ENCODE measurements around the gene HSFX2. TPM values are rescaled to one million over a fixed set of nuclear protein-coding genes. Genes with fewer than 3 reads are reported as not detected.
"Not testable (repeated sequence)": the region's sequence is repeated elsewhere in the genome, so short reads cannot be mapped to it uniquely, and the experiment has no call there.

Gene HSFX2
- total RNA-seq, 3 donors from 2014 or later = 0.36 to 1.1 TPM; not detected in 1

GRCh38 chrX:149569770-149570169 lies 25.3 kb downstream of the HSFX2 start:
- TF ChIP-seq, protein P1, sequence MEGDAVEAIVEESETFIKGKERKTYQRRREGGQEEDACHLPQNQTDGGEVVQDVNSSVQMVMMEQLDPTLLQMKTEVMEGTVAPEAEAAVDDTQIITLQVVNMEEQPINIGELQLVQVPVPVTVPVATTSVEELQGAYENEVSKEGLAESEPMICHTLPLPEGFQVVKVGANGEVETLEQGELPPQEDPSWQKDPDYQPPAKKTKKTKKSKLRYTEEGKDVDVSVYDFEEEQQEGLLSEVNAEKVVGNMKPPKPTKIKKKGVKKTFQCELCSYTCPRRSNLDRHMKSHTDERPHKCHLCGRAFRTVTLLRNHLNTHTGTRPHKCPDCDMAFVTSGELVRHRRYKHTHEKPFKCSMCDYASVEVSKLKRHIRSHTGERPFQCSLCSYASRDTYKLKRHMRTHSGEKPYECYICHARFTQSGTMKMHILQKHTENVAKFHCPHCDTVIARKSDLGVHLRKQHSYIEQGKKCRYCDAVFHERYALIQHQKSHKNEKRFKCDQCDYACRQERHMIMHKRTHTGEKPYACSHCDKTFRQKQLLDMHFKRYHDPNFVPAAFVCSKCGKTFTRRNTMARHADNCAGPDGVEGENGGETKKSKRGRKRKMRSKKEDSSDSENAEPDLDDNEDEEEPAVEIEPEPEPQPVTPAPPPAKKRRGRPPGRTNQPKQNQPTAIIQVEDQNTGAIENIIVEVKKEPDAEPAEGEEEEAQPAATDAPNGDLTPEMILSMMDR (IDR thresholded peaks at IDR 0.05) = no peak
- intact Hi-C loops (cut with DNase I, micrococcal nuclease) = no loop called here
- Histone ChIP-seq H3K36me3 (ENCODE audit: low read depth) (no peaks in the 10 kb centered on the region), H3K4me3 (no peak overlapping the region), H3K4me1 (ENCODE audit: low read depth) (no peaks in the 10 kb centered on the region), H3K9me3 (no peaks in the 10 kb centered on the region)
- no peak for ATAC-seq
- no peak for DNase-seq

DNA sequence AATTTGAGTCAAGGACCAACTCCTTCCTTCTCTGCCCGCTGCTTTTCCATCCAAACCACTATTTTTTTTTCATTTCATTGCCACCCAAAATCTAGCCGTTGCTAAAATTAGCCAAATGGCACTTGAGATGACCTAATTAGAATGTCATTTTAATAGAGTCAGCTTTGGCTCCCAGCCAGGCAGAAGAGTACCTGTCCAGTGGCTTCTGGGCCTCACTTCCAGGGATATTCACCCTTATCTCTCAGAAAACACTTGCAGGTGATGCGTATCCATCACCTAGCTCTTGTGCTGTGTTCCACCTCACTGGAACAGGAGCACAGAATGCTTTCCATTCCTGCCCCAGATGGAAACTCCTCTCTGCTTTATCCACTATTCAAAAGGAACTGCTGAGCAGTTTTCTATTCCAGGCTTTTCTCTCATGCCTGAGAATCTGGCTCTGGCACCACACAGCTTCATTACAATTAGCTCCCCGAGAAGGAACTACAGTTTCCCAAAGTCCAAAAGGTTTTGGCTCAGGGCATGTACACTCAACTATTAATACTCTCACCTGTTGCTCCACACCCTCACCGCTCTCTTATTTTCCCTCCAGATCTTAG lies 26.3 kb downstream of the HSFX2 start:
- TF ChIP-seq, protein P1 (IDR thresholded peaks at IDR 0.05) = no peak
- H3K4me1 ChIP-seq (ENCODE audit: low read depth) = no peaks in the 10 kb centered on the region
- no peak overlapping the region for H3K4me3 ChIP-seq
- no peak for ATAC-seq
- no peaks in the 10 kb centered on the region for H3K9me3 ChIP-seq
- no peak for DNase-seq
- no peaks in the 10 kb centered on the region for H3K36me3 ChIP-seq (ENCODE audit: low read depth)
- intact Hi-C loops (cut with DNase I, micrococcal nuclease) = no loop called here

- Histone ChIP-seq H3K4me1 (ENCODE audit: low read depth) (no peaks in the 10 kb centered on the region), H3K9me3 (no peaks in the 10 kb centered on the region), H3K36me3 (ENCODE audit: low read depth) (no peaks in the 10 kb centered on the region), H3K4me3 (no peak overlapping the region)
- intact Hi-C loops (cut with DNase I, micrococcal nuclease) = no loop called here
- ATAC-seq = no peak
- DNase-seq = no peak
- TF ChIP-seq, protein P1 (IDR thresholded peaks at IDR 0.05) = no peak
Observed at GRCh38 chrX:149567621-149568417, 27.3 kb downstream of the HSFX2 start.

- DNase-seq (no peak), ATAC-seq (no peak)
- intact Hi-C loops (cut with DNase I, micrococcal nuclease) = no loop called here
- Histone ChIP-seq H3K36me3 (ENCODE audit: low read depth) (no peaks in the 10 kb centered on the region), H3K9me3 (no peaks in the 10 kb centered on the region), H3K4me1 (ENCODE audit: low read depth) (no peaks in the 10 kb centered on the region), H3K4me3 (no peak overlapping the region)
- TF ChIP-seq, protein P1 (IDR thresholded peaks at IDR 0.05) = no peak
Observed at GRCh38 chrX:149563359-149563758, 31.8 kb downstream of the HSFX2 start.

GRCh38 chrX:149555251-149555650 lies 39.9 kb downstream of the HSFX2 start:
- H3K4me1 ChIP-seq (ENCODE audit: low read depth); H3K9me3 ChIP-seq; ATAC-seq; DNase-seq; H3K36me3 ChIP-seq (ENCODE audit: low read depth); intact Hi-C loops (cut with DNase I, micrococcal nuclease); H3K4me3 ChIP-seq: not testable (repeated sequence)

DNA sequence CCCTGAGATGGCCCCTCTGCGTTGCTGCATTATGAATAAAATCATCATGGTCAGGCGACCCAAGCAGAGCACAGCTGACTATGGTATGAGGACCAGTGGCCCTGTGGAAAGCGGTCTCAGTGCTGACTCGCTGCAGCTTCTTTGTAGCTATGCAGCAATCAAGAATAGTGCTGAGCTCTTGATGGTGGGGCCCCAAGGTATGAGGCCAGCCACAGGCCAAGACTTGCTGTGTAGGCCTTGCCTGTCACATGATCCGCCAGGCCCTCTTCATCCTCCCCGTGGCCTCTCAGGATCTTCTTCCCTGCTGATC lies 43.2 kb downstream of the HSFX2 start:
- intact Hi-C loops (cut with DNase I, micrococcal nuclease); ATAC-seq; DNase-seq; H3K4me3 ChIP-seq; H3K36me3 ChIP-seq (ENCODE audit: low read depth); H3K4me1 ChIP-seq (ENCODE audit: low read depth); H3K9me3 ChIP-seq: not testable (repeated sequence)

DNA sequence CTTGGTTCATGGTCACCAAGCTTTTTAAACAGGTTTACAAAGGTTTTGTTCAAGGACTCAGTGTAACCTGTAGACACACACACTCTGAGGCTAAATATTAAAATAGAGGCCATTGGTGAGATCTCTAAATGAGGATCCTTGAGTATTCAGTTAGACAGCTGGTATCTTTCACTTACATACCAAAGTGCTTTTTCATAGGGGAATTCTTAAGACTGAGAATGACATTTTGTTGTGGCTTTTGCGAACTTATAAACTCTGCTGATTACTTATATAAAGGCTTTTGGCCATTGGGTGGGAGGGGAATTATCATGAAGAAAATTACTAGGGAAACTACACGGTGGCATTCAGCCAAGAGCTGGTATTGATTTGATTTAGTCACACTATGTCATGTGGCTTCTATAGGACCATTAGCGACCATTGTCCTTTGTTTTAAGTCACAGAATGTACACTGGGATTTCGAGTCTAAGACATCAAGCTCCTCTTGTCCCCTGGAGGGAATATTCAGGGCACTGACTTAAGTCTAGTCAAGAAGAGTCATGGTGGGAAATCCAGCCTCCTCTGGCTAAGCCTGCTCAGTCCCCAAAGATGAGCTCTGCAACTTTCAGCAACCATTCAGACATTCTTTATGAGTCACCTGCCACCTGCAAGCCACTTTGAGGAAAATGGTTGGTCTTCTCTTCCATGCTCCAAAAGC lies 43.7 kb downstream of the HSFX2 start:
- intact Hi-C loops (cut with DNase I, micrococcal nuclease); H3K36me3 ChIP-seq (ENCODE audit: low read depth); H3K4me3 ChIP-seq; H3K9me3 ChIP-seq; H3K4me1 ChIP-seq (ENCODE audit: low read depth); DNase-seq; ATAC-seq: not testable (repeated sequence)

DNA sequence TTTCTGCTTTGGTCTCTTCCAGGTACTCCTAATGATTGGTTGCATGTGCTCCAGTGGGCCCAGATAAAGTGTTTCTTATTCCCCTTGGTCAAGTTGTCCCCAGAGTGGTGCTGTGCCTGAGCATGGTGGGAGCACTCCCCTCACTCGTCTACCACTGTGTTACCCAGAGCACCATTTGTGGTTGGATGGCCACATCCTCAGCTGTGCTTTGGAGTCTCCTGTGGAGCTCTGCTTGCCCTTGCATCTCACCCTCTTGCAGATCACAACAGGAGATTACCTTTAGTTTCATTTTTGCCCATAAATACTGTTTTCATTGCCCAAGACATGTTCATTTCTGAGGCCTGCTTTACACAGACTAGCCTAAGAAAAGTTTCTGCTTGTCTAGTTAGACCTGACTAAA lies 44.7 kb downstream of the HSFX2 start:
- ATAC-seq; H3K4me3 ChIP-seq; DNase-seq; intact Hi-C loops (cut with DNase I, micrococcal nuclease); H3K9me3 ChIP-seq; H3K4me1 ChIP-seq (ENCODE audit: low read depth); H3K36me3 ChIP-seq (ENCODE audit: low read depth): not testable (repeated sequence)

DNA sequence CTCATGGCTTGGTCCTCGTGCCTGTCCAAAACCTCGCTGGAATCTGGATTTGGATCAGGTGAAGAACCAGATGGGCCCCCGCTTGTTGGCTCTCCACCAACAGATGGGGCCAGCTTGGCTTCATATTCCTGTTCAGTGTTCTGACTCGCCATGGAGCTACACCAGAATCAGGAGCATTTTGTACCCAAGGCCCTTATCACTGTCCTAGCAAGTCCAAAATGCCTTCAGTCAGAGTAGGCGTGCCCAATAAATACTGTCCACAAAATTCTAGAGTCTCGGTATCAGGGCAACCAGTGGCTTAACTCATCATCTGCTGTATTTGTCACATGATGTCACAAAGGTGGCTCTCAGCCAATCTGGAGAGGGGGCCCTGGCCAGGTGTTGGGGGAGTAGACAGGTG lies 45.4 kb downstream of the HSFX2 start, which contains the start of gene HSFX3:
Gene HSFX3, minus strand, starts transcription at position 224 of the 400 bp plus-strand sequence. Its CDS starts 72 bp downstream, at position 152.
- H3K4me3 ChIP-seq; intact Hi-C loops (cut with DNase I, micrococcal nuclease); DNase-seq; H3K9me3 ChIP-seq; H3K36me3 ChIP-seq (ENCODE audit: low read depth); ATAC-seq; H3K4me1 ChIP-seq (ENCODE audit: low read depth): not testable (repeated sequence)

GRCh38 chrX:149547782-149548181 lies 47.3 kb downstream of the HSFX2 start:
- intact Hi-C loops (cut with DNase I, micrococcal nuclease); H3K4me1 ChIP-seq (ENCODE audit: low read depth); H3K9me3 ChIP-seq; DNase-seq; H3K4me3 ChIP-seq; ATAC-seq; H3K36me3 ChIP-seq (ENCODE audit: low read depth): not testable (repeated sequence)

Measured in mucosa of descending colon (tissue), 3 donors.